ENCODE results near the gene TIMM17A. TPM values are rescaled to one million over a fixed set of nuclear protein-coding genes. Genes with fewer than 3 reads are reported as not detected.

Gene TIMM17A
- total and polyA plus RNA-seq, 2 of the 8 experiments (the other 6 are each of a cell fraction or from before 2014, with no cell fraction given): 30.3 to 57.1 TPM

DNA sequence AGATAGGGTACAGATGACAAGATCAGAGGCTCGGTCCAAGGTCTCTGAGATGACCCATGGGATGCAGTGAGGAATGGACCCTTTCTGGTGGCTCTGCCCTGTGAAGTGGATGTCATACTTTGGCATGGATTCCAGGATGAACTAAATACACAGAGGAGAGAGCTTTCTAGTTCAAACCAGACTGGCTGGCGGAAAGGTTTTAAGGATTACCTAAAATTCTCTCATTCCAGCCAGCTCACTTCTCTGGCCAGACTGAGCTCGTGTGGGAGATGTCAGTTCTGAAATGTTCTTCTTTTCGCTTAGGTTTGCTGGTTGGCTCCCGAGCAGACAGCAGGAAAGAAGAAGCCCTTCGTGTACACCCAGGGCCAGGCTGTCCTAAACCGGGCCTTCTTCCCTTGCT is 33.3 kb downstream of the TIMM17A start (continued):
- TF ChIP-seq, protein P1, sequence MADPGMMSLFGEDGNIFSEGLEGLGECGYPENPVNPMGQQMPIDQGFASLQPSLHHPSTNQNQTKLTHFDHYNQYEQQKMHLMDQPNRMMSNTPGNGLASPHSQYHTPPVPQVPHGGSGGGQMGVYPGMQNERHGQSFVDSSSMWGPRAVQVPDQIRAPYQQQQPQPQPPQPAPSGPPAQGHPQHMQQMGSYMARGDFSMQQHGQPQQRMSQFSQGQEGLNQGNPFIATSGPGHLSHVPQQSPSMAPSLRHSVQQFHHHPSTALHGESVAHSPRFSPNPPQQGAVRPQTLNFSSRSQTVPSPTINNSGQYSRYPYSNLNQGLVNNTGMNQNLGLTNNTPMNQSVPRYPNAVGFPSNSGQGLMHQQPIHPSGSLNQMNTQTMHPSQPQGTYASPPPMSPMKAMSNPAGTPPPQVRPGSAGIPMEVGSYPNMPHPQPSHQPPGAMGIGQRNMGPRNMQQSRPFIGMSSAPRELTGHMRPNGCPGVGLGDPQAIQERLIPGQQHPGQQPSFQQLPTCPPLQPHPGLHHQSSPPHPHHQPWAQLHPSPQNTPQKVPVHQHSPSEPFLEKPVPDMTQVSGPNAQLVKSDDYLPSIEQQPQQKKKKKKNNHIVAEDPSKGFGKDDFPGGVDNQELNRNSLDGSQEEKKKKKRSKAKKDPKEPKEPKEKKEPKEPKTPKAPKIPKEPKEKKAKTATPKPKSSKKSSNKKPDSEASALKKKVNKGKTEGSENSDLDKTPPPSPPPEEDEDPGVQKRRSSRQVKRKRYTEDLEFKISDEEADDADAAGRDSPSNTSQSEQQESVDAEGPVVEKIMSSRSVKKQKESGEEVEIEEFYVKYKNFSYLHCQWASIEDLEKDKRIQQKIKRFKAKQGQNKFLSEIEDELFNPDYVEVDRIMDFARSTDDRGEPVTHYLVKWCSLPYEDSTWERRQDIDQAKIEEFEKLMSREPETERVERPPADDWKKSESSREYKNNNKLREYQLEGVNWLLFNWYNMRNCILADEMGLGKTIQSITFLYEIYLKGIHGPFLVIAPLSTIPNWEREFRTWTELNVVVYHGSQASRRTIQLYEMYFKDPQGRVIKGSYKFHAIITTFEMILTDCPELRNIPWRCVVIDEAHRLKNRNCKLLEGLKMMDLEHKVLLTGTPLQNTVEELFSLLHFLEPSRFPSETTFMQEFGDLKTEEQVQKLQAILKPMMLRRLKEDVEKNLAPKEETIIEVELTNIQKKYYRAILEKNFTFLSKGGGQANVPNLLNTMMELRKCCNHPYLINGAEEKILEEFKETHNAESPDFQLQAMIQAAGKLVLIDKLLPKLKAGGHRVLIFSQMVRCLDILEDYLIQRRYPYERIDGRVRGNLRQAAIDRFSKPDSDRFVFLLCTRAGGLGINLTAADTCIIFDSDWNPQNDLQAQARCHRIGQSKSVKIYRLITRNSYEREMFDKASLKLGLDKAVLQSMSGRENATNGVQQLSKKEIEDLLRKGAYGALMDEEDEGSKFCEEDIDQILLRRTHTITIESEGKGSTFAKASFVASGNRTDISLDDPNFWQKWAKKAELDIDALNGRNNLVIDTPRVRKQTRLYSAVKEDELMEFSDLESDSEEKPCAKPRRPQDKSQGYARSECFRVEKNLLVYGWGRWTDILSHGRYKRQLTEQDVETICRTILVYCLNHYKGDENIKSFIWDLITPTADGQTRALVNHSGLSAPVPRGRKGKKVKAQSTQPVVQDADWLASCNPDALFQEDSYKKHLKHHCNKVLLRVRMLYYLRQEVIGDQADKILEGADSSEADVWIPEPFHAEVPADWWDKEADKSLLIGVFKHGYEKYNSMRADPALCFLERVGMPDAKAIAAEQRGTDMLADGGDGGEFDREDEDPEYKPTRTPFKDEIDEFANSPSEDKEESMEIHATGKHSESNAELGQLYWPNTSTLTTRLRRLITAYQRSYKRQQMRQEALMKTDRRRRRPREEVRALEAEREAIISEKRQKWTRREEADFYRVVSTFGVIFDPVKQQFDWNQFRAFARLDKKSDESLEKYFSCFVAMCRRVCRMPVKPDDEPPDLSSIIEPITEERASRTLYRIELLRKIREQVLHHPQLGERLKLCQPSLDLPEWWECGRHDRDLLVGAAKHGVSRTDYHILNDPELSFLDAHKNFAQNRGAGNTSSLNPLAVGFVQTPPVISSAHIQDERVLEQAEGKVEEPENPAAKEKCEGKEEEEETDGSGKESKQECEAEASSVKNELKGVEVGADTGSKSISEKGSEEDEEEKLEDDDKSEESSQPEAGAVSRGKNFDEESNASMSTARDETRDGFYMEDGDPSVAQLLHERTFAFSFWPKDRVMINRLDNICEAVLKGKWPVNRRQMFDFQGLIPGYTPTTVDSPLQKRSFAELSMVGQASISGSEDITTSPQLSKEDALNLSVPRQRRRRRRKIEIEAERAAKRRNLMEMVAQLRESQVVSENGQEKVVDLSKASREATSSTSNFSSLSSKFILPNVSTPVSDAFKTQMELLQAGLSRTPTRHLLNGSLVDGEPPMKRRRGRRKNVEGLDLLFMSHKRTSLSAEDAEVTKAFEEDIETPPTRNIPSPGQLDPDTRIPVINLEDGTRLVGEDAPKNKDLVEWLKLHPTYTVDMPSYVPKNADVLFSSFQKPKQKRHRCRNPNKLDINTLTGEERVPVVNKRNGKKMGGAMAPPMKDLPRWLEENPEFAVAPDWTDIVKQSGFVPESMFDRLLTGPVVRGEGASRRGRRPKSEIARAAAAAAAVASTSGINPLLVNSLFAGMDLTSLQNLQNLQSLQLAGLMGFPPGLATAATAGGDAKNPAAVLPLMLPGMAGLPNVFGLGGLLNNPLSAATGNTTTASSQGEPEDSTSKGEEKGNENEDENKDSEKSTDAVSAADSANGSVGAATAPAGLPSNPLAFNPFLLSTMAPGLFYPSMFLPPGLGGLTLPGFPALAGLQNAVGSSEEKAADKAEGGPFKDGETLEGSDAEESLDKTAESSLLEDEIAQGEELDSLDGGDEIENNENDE (IDR thresholded peaks at IDR 0.05; ENCODE audit: insufficient replicate concordance, low read length): no peak
- TF ChIP-seq CEBPB (IDR thresholded peaks at IDR 0.05; ENCODE audit: low read depth, low read length) (no peak), RFX5 (IDR thresholded peaks at IDR 0.05; ENCODE audit: borderline replicate concordance, low read depth, low read length) (no peak), PHF8 (conservative IDR thresholded peaks at IDR 0.05; ENCODE audit: low read depth, low read length) (no peak), CHD1 (IDR thresholded peaks at IDR 0.05; ENCODE audit: low read depth, low read length) (no peak), HDAC2 (IDR thresholded peaks at IDR 0.05; ENCODE audit: borderline replicate concordance in 1 of 2, low read depth in 2 of 2, low read length in 2 of 2) (no peak), SP2 (IDR thresholded peaks at IDR 0.05; ENCODE audit: low read length) (no peak), GABPA (IDR thresholded peaks at IDR 0.05; ENCODE audit: borderline replicate concordance, insufficient read depth, low read length) (no peak)
- TF ChIP-seq, protein P2, sequence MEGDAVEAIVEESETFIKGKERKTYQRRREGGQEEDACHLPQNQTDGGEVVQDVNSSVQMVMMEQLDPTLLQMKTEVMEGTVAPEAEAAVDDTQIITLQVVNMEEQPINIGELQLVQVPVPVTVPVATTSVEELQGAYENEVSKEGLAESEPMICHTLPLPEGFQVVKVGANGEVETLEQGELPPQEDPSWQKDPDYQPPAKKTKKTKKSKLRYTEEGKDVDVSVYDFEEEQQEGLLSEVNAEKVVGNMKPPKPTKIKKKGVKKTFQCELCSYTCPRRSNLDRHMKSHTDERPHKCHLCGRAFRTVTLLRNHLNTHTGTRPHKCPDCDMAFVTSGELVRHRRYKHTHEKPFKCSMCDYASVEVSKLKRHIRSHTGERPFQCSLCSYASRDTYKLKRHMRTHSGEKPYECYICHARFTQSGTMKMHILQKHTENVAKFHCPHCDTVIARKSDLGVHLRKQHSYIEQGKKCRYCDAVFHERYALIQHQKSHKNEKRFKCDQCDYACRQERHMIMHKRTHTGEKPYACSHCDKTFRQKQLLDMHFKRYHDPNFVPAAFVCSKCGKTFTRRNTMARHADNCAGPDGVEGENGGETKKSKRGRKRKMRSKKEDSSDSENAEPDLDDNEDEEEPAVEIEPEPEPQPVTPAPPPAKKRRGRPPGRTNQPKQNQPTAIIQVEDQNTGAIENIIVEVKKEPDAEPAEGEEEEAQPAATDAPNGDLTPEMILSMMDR (IDR thresholded peaks at IDR 0.05; ENCODE audit: control extremely low read depth in 1 of 3, insufficient read depth in 1 of 3, low read depth in 1 of 3, low read length in 3 of 3): no peak
